GM12872 (cell line): ENCODE data around the gene JARID2.
A peak's percentile ranks its signal among the peaks of the same experiment; 100 is the strongest.

Experiments used
- TF ChIP-seq, protein P1 (sequence below): IDR thresholded peaks from 3 replicates; pipeline ENCODE4 v1.5.1; 2011; ENCODE audit warnings: low read depth, mild to moderate bottlenecking, low read length, moderate library complexity; ENCODE audit not compliant: insufficient read depth

JARID2 gene

GRCh38 chr6:15436451-15436850 is 190.6 kb downstream of the JARID2 start:
- TF ChIP-seq, protein P1, sequence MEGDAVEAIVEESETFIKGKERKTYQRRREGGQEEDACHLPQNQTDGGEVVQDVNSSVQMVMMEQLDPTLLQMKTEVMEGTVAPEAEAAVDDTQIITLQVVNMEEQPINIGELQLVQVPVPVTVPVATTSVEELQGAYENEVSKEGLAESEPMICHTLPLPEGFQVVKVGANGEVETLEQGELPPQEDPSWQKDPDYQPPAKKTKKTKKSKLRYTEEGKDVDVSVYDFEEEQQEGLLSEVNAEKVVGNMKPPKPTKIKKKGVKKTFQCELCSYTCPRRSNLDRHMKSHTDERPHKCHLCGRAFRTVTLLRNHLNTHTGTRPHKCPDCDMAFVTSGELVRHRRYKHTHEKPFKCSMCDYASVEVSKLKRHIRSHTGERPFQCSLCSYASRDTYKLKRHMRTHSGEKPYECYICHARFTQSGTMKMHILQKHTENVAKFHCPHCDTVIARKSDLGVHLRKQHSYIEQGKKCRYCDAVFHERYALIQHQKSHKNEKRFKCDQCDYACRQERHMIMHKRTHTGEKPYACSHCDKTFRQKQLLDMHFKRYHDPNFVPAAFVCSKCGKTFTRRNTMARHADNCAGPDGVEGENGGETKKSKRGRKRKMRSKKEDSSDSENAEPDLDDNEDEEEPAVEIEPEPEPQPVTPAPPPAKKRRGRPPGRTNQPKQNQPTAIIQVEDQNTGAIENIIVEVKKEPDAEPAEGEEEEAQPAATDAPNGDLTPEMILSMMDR, result no peak

DNA sequence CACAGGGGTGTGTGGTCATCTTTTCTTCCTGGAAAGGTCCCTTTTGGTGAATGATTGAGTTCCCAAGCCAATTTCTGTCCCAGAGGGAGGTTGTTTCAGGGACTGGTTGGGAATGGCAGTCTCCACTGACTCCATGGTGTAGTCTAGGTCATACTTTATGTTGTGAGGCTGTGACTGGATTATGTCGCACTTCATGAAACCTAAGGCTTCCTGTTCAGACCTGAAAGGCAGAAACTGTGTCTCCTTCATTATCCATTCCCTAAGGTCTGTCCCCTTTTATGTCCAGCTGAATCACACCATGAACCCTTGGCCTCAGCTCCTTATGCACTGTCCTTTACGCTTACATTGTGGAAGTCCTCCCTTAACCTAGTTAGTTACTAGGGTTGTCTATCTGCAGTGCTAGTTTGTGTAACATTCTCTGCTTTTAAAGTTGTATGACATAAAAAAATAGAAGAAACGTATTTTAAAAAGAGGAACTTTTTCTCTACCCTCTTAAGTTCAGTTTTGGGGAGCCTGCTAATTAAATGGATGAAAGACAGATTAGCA is 191.3 kb downstream of the JARID2 start:
- TF ChIP-seq, protein P1, result no peak

GRCh38 chr6:15439410-15440025 is 193.6 kb downstream of the JARID2 start:
- TF ChIP-seq, protein P1, result no peak

- TF ChIP-seq, protein P1, result no peak
Measured at GRCh38 chr6:15440040-15440439, 194.2 kb downstream of the JARID2 start.

- TF ChIP-seq, protein P1, result peak; percentile 81
Measured at GRCh38 chr6:15441215-15441868, 195.5 kb downstream of the JARID2 start.

DNA sequence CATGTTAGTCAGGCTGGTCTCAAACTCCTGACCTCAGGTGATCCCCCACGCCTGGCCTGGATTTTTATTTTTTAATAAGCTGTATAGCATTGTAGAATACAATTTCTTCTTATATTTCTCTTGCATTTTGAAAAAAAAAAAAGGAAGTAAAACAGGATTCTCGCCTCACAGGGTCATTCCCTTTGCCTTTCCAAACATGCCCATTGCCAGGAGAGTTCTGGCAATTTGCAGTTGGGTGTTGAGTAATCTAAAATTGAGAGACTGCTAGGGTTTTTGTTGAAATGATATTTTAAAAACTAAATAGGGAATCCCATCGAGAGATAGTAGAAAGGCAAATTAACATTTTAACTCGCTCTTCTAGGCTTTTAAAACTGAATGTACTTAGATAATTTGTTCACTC is 196.1 kb downstream of the JARID2 start:
- TF ChIP-seq, protein P1, result no peak

GRCh38 chr6:15442467-15442866 is 196.6 kb downstream of the JARID2 start:
- TF ChIP-seq, protein P1, result no peak
